ENCODE measurements around the gene VPS39.

GRCh38 chr15:42182328-42182886 is 25.7 kb downstream of the VPS39 start:
- no peak for TF ChIP-seq CTCF (IDR thresholded peaks at IDR 0.05)
- no peak for TF ChIP-seq POLR2A (IDR thresholded peaks at IDR 0.05)

Measured in testis (tissue), 2 donors.